ENCODE measurements around the gene PANX1. TPM values are rescaled to one million over a fixed set of nuclear protein-coding genes. Genes with fewer than 3 reads are reported as not detected.

The PANX1 gene
- total RNA-seq, 2 donors from 2014 or later = 9.6 to 16.5 TPM

DNA sequence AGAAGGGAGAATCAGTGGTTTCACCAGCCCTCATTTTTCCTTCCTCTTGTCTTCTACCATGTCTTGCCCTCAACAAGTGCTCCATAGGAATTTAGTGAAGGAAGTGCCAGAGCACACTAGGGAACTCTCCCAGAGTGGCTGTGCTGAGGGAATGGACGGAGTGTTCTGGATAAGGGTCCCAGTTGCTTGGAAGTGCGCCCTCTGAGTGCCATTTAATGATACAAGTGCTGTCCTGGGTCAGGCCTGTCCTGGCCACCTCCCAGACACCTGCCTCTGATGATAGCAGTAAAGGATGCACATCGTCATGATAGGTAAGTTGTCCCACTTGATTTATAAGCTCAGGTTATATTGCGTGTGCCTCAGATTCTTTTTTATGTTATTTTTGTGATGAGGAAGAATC is 5.1 kb downstream of the PANX1 start:
- Mint-ChIP-seq H3K4me1 (peaks cover 34% of the 10 kb centered on the region), H3K4me3 (peak overlapping the region; percentile 66), H3K27me3 (no peaks in the 10 kb centered on the region), H3K36me3 (ENCODE audit: low read depth) (peaks cover 9% of the 10 kb centered on the region), H3K27ac (peak overlapping the region; percentile 25), H3K9me3 (no peaks in the 10 kb centered on the region)
- no peak for ATAC-seq (replicated peaks)

DNA sequence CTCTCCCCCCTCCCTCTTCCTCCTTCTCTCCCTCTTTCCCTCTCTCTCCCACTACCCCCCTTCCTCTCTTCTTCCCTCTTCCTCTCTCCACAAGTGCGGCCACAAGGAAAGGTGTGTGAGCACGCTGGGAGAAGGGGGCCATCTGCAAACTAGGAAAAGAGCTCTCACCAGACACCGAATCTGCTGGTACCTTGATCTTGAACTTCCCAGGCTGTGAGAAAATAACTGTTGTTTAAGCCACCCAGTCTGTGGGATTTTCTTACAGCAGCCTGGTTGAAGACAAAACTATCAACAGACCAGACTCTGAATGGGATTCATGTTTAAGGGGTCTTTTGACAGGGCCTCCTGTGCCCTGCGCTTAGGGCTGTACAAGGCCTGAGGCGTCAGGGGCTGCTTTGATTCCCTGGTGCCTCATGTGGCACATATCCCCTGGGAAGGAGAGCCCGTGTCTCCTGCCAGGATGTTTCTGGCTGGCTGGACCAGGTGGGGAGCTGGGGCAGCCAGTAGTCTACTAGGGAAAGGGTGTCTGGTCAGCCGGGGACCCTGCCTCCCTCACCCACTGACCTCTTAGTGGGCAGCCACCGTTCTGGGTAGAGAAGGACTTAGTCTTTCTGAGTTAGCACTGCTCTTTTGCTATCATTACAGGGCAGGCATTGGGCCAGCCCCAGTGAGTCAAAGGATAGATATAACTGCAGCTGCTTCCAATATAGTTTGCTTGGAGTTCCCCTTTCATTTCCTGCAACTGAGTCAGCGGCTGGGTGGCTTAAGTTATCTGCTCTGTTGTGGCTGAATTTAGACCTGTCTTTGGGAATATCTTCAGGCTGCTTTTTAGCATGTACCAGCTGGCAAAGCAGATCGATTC is 6.2 kb downstream of the PANX1 start:
- Mint-ChIP-seq H3K4me1 (peaks cover 34% of the 10 kb centered on the region), H3K27ac (peak overlapping the region; percentile 84), H3K9me3 (no peaks in the 10 kb centered on the region), H3K4me3 (peak overlapping the region; percentile 66), H3K27me3 (no peaks in the 10 kb centered on the region), H3K36me3 (ENCODE audit: low read depth) (peaks cover 9% of the 10 kb centered on the region)
- ATAC-seq (replicated peaks) = peak; percentile 96

DNA sequence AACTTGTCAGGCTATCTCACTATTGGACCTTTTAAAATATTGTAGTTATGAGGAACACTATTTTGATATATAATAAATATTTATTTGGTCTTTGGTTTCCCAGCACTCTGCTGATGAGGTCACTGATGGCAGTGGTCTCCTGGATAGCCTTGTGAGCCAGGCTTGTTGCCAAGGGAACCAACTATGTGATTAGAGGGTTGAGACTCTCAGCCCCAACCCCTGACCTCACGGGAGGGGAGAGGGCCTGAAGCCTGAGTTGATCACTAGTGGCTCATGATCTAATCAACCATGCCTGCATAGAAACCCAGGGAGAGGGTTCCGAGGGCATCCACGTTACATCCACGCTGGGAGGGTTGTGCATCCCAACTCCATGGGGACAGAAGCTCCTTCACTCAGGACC is 10.8 kb downstream of the PANX1 start:
- H3K36me3 Mint-ChIP-seq (ENCODE audit: low read depth) = peaks cover 9% of the 10 kb centered on the region
- no peaks in the 10 kb centered on the region for H3K9me3 Mint-ChIP-seq
- no peak overlapping the region for H3K27ac Mint-ChIP-seq
- H3K27me3 Mint-ChIP-seq = no peaks in the 10 kb centered on the region
- no peak overlapping the region for H3K4me3 Mint-ChIP-seq
- ATAC-seq (replicated peaks) = no peak
- peaks cover 39% of the 10 kb centered on the region for H3K4me1 Mint-ChIP-seq

DNA sequence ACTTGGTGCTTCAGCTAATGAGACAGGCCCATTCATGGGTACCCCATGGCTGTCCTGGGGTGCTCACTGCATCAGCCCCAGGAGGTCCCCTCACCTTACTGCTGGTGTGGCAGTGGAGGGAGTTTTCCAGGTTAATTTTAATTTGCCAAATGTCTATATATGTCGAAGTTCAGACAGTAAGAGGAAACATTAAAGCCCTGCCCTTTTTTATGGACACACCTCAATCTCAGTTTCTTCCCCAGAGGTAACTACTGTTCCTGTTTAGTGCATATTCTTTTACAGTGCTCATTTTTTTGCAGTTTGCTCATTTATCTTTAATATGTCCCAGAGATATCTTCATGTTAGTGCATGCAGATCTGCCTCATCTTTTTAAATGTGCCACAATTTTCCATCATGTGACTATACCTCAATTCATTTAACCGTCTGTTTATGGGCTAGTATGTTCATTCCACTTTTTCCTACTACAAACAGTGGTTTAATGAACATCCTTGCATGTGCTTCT is 11.6 kb downstream of the PANX1 start:
- Mint-ChIP-seq H3K4me1 (peaks cover 36% of the 10 kb centered on the region), H3K9me3 (no peaks in the 10 kb centered on the region), H3K4me3 (no peak overlapping the region), H3K36me3 (ENCODE audit: low read depth) (peaks cover 9% of the 10 kb centered on the region), H3K27ac (no peak overlapping the region), H3K27me3 (no peaks in the 10 kb centered on the region)
- ATAC-seq (replicated peaks) = no peak

DNA sequence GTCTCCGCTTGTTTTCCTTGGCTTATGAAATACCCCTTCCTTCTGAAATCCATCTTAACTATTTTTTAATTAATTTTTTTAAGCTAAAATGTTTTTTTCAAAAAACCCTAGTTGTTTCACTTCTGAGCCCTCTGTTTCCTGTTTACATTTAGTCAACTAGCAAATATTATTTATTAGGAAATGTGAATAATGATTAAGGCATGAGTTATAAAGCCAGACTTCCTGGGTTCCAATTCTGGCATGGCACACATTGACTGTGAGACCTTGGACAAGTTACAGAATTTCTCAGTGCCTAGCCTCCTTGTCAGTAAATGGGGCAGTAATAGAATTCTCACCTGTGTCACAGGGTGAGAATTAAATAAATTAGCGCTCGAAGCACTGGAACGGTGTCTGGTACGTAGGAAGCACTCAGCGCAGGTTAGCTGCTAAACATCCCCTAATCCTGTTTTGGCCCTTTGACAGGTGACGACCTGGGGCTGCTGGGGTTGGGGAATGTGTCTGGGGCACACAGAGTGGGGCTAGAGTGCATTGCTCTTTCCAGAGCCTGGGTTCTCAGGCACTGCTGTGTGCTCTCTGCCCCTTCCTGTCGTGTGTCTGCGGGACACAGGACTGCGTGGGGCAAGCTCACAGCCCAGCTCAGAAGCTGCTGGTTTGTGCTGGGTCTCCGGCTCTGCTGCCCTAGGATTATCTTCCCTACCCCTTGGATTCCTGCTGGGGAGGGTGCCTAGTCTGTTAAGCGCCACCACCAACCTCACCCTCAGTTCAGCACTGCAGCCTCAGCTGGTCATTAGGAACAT is 13.1 kb downstream of the PANX1 start:
- Mint-ChIP-seq H3K36me3 (ENCODE audit: low read depth) (peaks cover 16% of the 10 kb centered on the region), H3K27ac (no peak overlapping the region), H3K4me1 (peaks cover 28% of the 10 kb centered on the region), H3K4me3 (no peak overlapping the region), H3K9me3 (no peaks in the 10 kb centered on the region), H3K27me3 (no peaks in the 10 kb centered on the region)
- ATAC-seq (replicated peaks) = no peak

DNA sequence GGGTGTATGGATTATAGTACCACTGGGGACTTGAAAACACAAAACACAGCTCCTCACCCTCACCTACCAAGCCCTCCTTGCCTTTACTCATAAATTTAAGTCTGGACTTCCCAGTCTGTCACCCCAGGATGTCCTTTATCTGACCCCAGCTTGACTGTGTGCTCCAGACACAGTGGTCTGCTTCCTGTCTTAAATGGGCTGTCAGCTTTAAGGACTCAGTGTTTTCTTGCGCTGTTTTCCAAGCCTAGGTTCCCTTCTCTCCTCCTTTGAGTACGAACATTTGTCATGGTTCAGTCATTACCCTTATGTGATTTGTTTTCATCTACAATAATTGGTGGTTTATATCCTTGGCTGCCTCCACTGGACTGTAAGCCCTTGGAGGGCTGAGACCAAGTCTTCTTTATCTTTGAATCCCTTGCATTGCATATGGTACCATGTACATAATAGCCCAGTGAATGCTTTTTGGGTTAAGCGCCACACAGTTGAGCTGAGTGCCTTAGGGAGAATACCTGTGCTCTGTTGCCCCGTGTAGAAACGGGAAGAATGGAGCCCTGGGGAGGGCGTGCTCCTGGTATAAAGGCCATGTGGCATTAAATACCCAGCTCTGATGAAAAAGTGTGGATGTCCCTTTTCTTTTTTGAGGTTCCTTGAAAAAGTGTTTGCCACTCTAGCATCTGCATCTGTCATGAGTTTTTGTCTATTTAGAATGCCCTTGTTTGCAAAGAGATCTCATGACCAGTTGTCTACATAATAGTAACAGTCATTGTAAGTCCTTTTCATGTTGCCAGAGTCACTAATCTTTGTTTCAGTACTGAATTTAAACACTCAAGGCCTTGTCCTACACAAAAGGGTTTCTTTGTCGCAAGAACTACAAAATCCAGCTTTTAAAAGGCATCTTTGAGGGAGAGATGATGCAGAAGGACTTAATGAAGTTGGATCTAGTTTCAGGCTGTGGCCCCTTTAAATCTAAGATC is 14.0 kb downstream of the PANX1 start:
- ATAC-seq (replicated peaks) = peak; percentile 23

DNA sequence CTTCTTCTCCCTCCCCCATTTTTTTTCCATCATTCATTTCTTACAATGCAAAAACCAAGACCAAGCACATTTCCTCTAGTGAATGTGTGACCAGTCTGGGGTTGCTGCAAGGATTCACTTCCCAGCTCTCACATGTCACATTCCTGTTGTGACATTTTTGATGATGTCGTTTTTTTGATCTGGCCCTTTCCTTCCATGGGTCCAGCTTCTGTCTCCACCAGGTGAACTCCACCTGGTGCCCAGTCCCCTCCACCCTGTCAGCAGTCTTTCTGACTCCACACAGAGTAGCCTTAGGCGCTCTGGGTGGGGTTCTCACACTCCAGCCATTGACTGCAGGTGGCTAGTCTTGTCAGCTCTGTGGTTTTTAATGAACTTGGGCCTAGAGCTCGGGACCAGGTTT is 15.6 kb downstream of the PANX1 start:
- no peak overlapping the region for H3K4me3 Mint-ChIP-seq
- ATAC-seq (replicated peaks) = no peak
- peaks cover 9% of the 10 kb centered on the region for H3K36me3 Mint-ChIP-seq (ENCODE audit: low read depth)
- H3K27ac Mint-ChIP-seq = no peak overlapping the region
- no peaks in the 10 kb centered on the region for H3K9me3 Mint-ChIP-seq
- peaks cover 45% of the 10 kb centered on the region for H3K4me1 Mint-ChIP-seq
- no peaks in the 10 kb centered on the region for H3K27me3 Mint-ChIP-seq

More for the DNA sequence above, 14.0 kb downstream of the PANX1 start:
- Mint-ChIP-seq H3K4me1 (peaks cover 32% of the 10 kb centered on the region), H3K27me3 (no peaks in the 10 kb centered on the region), H3K4me3 (no peak overlapping the region), H3K27ac (peak overlapping the region; percentile 25), H3K36me3 (ENCODE audit: low read depth) (peaks cover 9% of the 10 kb centered on the region), H3K9me3 (no peaks in the 10 kb centered on the region)

DNA sequence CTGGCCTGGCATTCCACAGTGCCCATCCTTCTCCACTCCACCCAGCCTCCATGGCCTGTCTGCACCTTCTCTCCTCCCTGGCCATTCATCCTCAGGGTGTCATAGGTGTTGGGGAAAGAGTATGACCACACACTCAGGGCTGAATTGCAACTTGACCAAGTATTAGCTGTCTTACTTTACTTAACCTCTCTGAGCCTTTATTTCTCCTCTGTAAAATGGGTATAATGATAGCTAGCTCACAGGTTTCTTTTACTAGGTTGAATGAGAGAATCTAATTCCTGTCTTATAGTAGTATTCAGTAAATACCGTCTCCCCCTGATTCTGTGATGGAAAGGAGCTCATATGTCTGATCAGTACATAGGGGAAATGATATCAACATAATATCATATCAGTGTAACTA is 16.0 kb downstream of the PANX1 start:
- Mint-ChIP-seq H3K27ac (no peak overlapping the region), H3K36me3 (ENCODE audit: low read depth) (peaks cover 9% of the 10 kb centered on the region), H3K4me1 (peaks cover 49% of the 10 kb centered on the region), H3K27me3 (no peaks in the 10 kb centered on the region), H3K4me3 (no peak overlapping the region), H3K9me3 (no peaks in the 10 kb centered on the region)
- no peak for ATAC-seq (replicated peaks)

DNA sequence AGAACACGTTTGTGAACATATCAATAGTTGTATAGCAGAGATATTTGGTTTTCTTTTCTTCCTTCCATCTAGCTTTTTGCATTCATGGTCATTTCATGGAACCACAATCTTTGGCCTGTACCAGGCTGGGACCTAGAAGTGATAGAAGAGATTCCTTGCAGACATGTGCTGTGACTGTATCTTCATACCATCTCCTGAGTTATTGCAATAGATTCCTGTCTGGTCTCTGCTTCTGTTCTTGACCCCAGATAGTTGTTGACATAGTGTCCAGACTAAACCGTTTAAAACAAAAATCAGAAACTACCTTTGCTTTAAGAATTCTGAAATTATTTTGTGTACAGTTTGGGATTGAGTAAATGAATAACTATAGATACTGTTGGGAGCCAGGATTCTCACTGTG is 16.8 kb downstream of the PANX1 start:
- Mint-ChIP-seq H3K27ac (no peak overlapping the region), H3K4me1 (peaks cover 46% of the 10 kb centered on the region), H3K4me3 (no peak overlapping the region), H3K9me3 (no peaks in the 10 kb centered on the region), H3K27me3 (no peaks in the 10 kb centered on the region), H3K36me3 (ENCODE audit: low read depth) (peaks cover 9% of the 10 kb centered on the region)
- ATAC-seq (replicated peaks) = no peak

DNA sequence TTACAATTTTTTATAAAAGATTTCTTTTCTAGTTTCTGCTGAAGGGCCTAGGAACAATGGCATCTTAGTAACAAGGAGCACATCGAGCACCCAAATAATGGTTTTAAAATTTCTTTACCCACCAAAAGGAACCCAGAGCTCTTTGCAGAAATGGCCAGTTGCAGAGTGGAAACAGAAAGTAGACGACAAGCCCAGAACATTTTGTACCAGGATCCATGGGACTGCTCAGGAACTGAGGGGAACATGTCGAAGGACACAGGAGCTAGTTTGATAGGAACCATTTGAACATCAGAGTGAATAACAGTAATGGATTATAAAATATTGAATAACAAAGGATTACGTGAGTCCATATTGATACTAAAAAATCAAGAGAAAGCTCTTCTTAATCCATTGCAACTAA is 17.3 kb downstream of the PANX1 start:
- H3K27me3 Mint-ChIP-seq = no peaks in the 10 kb centered on the region
- H3K4me1 Mint-ChIP-seq = peaks cover 46% of the 10 kb centered on the region

DNA sequence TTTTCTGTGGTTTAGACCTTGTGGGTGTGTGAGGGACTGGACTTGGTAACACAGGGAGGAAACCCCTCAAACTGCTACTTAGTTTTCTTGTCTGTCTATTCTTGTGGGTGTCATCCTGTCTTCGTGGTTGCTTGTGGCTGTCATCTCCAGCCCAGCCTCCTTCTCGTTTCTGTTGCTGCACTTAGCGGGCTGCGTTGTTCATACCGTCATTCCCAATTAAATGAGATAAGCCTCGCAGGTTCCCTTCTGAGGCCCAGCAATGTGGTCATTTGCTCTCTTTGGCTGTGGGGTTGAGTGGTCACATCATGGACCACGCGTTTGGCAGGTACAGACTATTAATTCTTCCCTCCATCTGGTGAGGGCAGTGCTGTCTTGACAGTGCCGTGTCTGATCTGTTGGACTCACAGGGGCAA is 18.8 kb downstream of the PANX1 start:
- peak; percentile 77 for ATAC-seq (replicated peaks)
- Mint-ChIP-seq H3K27me3 (no peaks in the 10 kb centered on the region), H3K4me1 (peaks cover 56% of the 10 kb centered on the region), H3K36me3 (ENCODE audit: low read depth) (peaks cover 11% of the 10 kb centered on the region), H3K27ac (peak overlapping the region; percentile 69), H3K9me3 (no peaks in the 10 kb centered on the region), H3K4me3 (peak overlapping the region; percentile 46)

More for the DNA sequence above, 17.3 kb downstream of the PANX1 start:
- ATAC-seq (replicated peaks) = no peak
- peaks cover 9% of the 10 kb centered on the region for H3K36me3 Mint-ChIP-seq (ENCODE audit: low read depth)
- H3K9me3 Mint-ChIP-seq = no peaks in the 10 kb centered on the region
- no peak overlapping the region for H3K27ac Mint-ChIP-seq
- no peak overlapping the region for H3K4me3 Mint-ChIP-seq

DNA sequence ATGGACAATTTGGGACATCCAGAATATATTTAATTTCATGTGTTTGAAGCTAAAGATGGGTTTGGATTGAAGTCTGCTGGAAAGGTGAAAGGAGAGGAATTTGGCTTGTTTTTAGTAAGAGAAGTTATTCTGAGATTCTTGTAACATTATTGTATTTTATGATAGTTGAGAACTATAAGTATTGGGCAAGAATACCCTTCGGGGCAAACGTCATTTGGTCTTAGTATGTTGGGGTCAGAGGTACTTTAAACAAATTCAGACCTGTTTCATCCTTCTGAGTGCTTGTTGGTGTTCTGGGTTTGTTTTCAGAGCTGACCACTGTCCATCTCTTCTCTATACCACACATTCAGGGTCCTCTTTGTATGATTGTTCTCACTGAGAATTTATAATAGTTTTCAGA is 19.5 kb downstream of the PANX1 start:
- Mint-ChIP-seq H3K36me3 (ENCODE audit: low read depth) (peaks cover 14% of the 10 kb centered on the region), H3K27ac (peak overlapping the region; percentile 69), H3K27me3 (no peaks in the 10 kb centered on the region), H3K4me1 (peaks cover 55% of the 10 kb centered on the region), H3K9me3 (no peaks in the 10 kb centered on the region), H3K4me3 (peak overlapping the region; percentile 46)
- no peak for ATAC-seq (replicated peaks)

DNA sequence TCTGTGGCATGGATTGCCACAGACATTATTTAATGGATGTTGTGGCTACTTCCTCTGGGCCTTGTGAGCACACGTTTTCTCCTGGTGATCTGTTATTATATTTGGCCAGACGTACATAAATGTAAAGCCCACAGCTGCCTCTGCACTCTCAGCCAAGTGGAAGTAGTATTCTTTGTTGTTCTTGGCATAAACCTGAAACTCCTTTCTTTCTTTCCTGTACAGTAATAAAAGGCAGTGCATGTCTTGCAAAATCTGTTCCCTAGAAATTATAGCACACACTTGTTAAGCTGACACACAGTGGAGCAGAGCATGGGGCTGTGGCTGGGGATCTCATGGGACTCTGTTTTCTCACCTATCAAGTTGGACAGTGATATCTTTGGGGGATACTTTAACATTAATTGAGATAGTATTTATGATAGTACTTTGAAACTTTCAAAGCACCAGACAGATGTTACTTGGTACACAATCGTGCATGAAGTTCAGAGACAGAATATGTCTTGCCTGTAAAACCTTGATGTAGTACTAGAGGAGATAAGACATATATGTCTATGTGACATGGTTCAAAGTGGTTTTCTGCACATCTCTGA is 20.9 kb downstream of the PANX1 start:
- H3K27ac Mint-ChIP-seq = no peak overlapping the region
- no peak for ATAC-seq (replicated peaks)
- H3K9me3 Mint-ChIP-seq = no peaks in the 10 kb centered on the region
- H3K36me3 Mint-ChIP-seq (ENCODE audit: low read depth) = peaks cover 27% of the 10 kb centered on the region
- peaks cover 55% of the 10 kb centered on the region for H3K4me1 Mint-ChIP-seq
- no peaks in the 10 kb centered on the region for H3K27me3 Mint-ChIP-seq
- H3K4me3 Mint-ChIP-seq = no peak overlapping the region

Data from activated T-helper 17 cell treated with anti-CD3 and anti-CD28 coated beads, Interleukin-2, amount 50 U/mL, for 72 hours (primary cell).